IMR-90 (cell line): ENCODE measurements around the gene CYB5A. TPM values are rescaled to one million over a fixed set of nuclear protein-coding genes. Genes with fewer than 3 reads are reported as not detected.

Source experiments
- ATAC-seq: fragments of 200-7000 bp; cut with Tn5 transposase; 2 replicates; pipeline ENCODE4 v1.9.1; 2020; ENCODE audit warnings: low read depth, mild to moderate bottlenecking, moderate library complexity
- BruUV-seq: library from RNA; stranded (reverse); fragments of 400-500 nt; replicated peaks from 2 replicates; lab custom pipeline; 2021; lab: Mats Ljungman, UMichigan
- CTCF ChIA-PET: fragments of 300-600 bp; formaldehyde crosslinking; extraction: SDS; loops from one replicate; lab custom pipeline; 2021; ENCODE audit warnings: antibody characterized with exemption; lab: Yijun Ruan, JAX
- POLR2A ChIA-PET: fragments of 300-600 bp; sonication (Branson Sonifier 250); formaldehyde crosslinking; loops from one replicate; lab custom pipeline; 2022; ENCODE audit warnings: antibody characterized with exemption; ENCODE audit not compliant: unreplicated experiment; lab: Charles Lee
- DNase-seq: peaks from one replicate; pipeline ENCODE4 v3.0.0; 2013
- H2AFZ ChIP-seq: replicated peaks from 2 replicates; pipeline ENCODE3; 2013; ENCODE audit warnings: low read length, mild to moderate bottlenecking; ENCODE audit not compliant: poor library complexity
- H2AK5ac ChIP-seq: 2 replicates; pipeline ENCODE4 v1.6.1; 2013; ENCODE audit warnings: low read depth, low read length, inconsistent platforms
- H2AK9ac ChIP-seq: replicated peaks from 2 replicates; pipeline ENCODE3; 2013; ENCODE audit warnings: mild to moderate bottlenecking, low read depth, low read length, moderate library complexity; ENCODE audit not compliant: poor library complexity
- H2BK120ac ChIP-seq: 2 replicates; pipeline ENCODE4 v1.6.1; 2013; ENCODE audit warnings: low read depth, low read length, inconsistent platforms
- H2BK15ac ChIP-seq: 3 replicates; pipeline ENCODE4 v1.6.1; 2013; ENCODE audit warnings: low read depth, low read length, inconsistent platforms
- H2BK20ac ChIP-seq: 2 replicates; pipeline ENCODE4 v1.6.1; 2013; ENCODE audit warnings: low read depth, mild to moderate bottlenecking, inconsistent platforms, low read length, moderate library complexity
- H2BK5ac ChIP-seq: 2 replicates; pipeline ENCODE4 v1.6.1; 2013; ENCODE audit warnings: mild to moderate bottlenecking, low read depth, low read length, inconsistent platforms; ENCODE audit not compliant: poor library complexity, severe bottlenecking
- H3K14ac ChIP-seq: replicated peaks from 2 replicates; pipeline ENCODE4 v1.6.1; 2013; ENCODE audit warnings: low read depth, low read length, inconsistent platforms
- H3K18ac ChIP-seq: 2 replicates; pipeline ENCODE4 v1.6.1; 2013; ENCODE audit warnings: low read depth, low read length, control low read depth
- H3K23ac ChIP-seq: 2 replicates; pipeline ENCODE4 v1.6.1; 2013; ENCODE audit warnings: low read depth, low read length, inconsistent platforms
- H3K27ac ChIP-seq: 2 replicates; pipeline ENCODE4 v1.5.1; 2013; ENCODE audit warnings: mild to moderate bottlenecking, control low read depth, low read length; ENCODE audit not compliant: insufficient read depth
- H3K27me3 ChIP-seq: 2 replicates; pipeline ENCODE4 v1.6.1; 2013; ENCODE audit warnings: low read length; ENCODE audit not compliant: control insufficient read depth, insufficient read depth
- H3K36me3 ChIP-seq: 2 replicates; pipeline ENCODE4 v1.6.1; 2013; ENCODE audit warnings: low read length, mixed read lengths; ENCODE audit not compliant: control insufficient read depth, insufficient read depth
- H3K4ac ChIP-seq: 2 replicates; pipeline ENCODE4 v1.6.1; 2013; ENCODE audit warnings: low read depth, low read length, inconsistent platforms
- H3K4me1 ChIP-seq: 2 replicates; pipeline ENCODE4 v1.6.1; 2013; ENCODE audit warnings: low read length, mixed read lengths; ENCODE audit not compliant: control insufficient read depth, insufficient read depth
- H3K4me2 ChIP-seq: 2 replicates; pipeline ENCODE4 v1.6.1; 2013; ENCODE audit warnings: low read depth, mild to moderate bottlenecking, control low read depth, low read length, moderate library complexity
- H3K4me3 ChIP-seq: 2 replicates; pipeline ENCODE4 v1.5.1; 2013; ENCODE audit warnings: low read depth, mild to moderate bottlenecking, control low read depth, low read length, moderate library complexity; ENCODE audit not compliant: insufficient read depth
- H3K56ac ChIP-seq: 2 replicates; pipeline ENCODE4 v1.6.1; 2013; ENCODE audit warnings: low read length, inconsistent platforms; ENCODE audit not compliant: insufficient read depth; ENCODE audit errors: extremely low read depth
- H3K79me1 ChIP-seq, 2 experiments: 2 replicates each; pipeline ENCODE4 v1.6.1; 2013; ENCODE audit warnings: low read length in 2 of 2, inconsistent platforms in 1 of 2, low read depth in 1 of 2
- H3K9ac ChIP-seq: 2 replicates; pipeline ENCODE4 v1.6.1; 2013; ENCODE audit warnings: low read depth, low read length, control low read depth
- H3K9me1 ChIP-seq: 2 replicates; pipeline ENCODE4 v1.6.1; 2013; ENCODE audit warnings: low read length, inconsistent platforms; ENCODE audit not compliant: insufficient read depth
- H3K9me3 ChIP-seq: 2 replicates; pipeline ENCODE4 v1.6.1; 2013; ENCODE audit warnings: low read length; ENCODE audit not compliant: control insufficient read depth, insufficient read depth
- H4K20me1 ChIP-seq: 2 replicates; pipeline ENCODE4 v1.6.1; 2013; ENCODE audit warnings: low read length, inconsistent platforms; ENCODE audit not compliant: insufficient read depth
- H4K5ac ChIP-seq: 2 replicates; pipeline ENCODE4 v1.6.1; 2013; ENCODE audit warnings: mild to moderate bottlenecking, low read depth, low read length, control low read depth
- H4K8ac ChIP-seq, 2 experiments: 2 replicates each; pipeline ENCODE4 v1.6.1; 2013; ENCODE audit warnings: low read depth in 2 of 2, low read length in 2 of 2, control low read depth in 1 of 2, inconsistent platforms in 1 of 2
- H4K91ac ChIP-seq: 2 replicates; pipeline ENCODE4 v1.6.1; 2013; ENCODE audit warnings: low read depth, low read length, inconsistent platforms; ENCODE audit not compliant: insufficient read depth
- CEBPB ChIP-seq: IDR thresholded peaks from 2 replicates; pipeline ENCODE4 v1.6.1; 2012; ENCODE audit warnings: low read depth, low read length, improper control_type of control experiment
- CHD1 ChIP-seq: IDR thresholded peaks from 2 replicates; pipeline ENCODE4 v1.6.1; 2012; ENCODE audit warnings: low read depth, low read length, improper control_type of control experiment
- FOS ChIP-seq: fragments of 150-350 bp; IDR thresholded peaks from 2 replicates; pipeline ENCODE4 v1.6.1; 2016; ENCODE audit warnings: low read depth, low read length
- MAFK ChIP-seq: IDR thresholded peaks from 2 replicates; pipeline ENCODE4 v1.6.1; 2012; ENCODE audit warnings: low read depth, low read length, improper control_type of control experiment
- MAZ ChIP-seq: IDR thresholded peaks from 2 replicates; pipeline ENCODE4 v1.6.1; 2012; ENCODE audit warnings: low read depth, mild to moderate bottlenecking, low read length, improper control_type of control experiment, moderate library complexity, borderline replicate concordance
- MXI1 ChIP-seq: IDR thresholded peaks from 2 replicates; pipeline ENCODE4 v1.6.1; 2012; ENCODE audit warnings: low read depth, mild to moderate bottlenecking, low read length, moderate library complexity, borderline replicate concordance
- NFE2L2 ChIP-seq: fragments of 150-350 bp; IDR thresholded peaks from 2 replicates; pipeline ENCODE4 v1.6.1; 2016; ENCODE audit warnings: low read depth, mild to moderate bottlenecking, low read length
- RAD21 ChIP-seq: IDR thresholded peaks from 2 replicates; pipeline ENCODE4 v1.6.1; 2012; ENCODE audit warnings: low read length, improper control_type of control experiment
- RCOR1 ChIP-seq: IDR thresholded peaks from 2 replicates; pipeline ENCODE4 v1.6.1; 2012; ENCODE audit warnings: mild to moderate bottlenecking, low read length, improper control_type of control experiment; ENCODE audit not compliant: insufficient replicate concordance
- RFX5 ChIP-seq: IDR thresholded peaks from 2 replicates; pipeline ENCODE4 v1.8.0; 2012; ENCODE audit warnings: low read depth, mild to moderate bottlenecking, low read length, moderate library complexity
- SMC3 ChIP-seq: fragments of 150-350 bp; IDR thresholded peaks from 2 replicates; pipeline ENCODE4 v1.6.1; 2016; ENCODE audit warnings: low read depth, mild to moderate bottlenecking, antibody characterized with exemption, low read length, moderate library complexity
- WGBS, 2 experiments: methylation state at CpG; one replicate each; pipeline versions ENCODE4 v1.1.5 to v1.1.7; 2013; ENCODE audit warnings: missing lambda C conversion rate in 2 of 2; ENCODE audit not compliant: insufficient read length in 1 of 2; ENCODE audit errors: extremely low coverage in 2 of 2; 5-methylcytosine and 5-hydroxymethylcytosine counted together
- dilution Hi-C: fragments of 300-500 bp; cut with HindIII; formaldehyde crosslinking; loops from one replicate; pipeline ENCODE4 v1.14.3; 2018; ENCODE audit warnings: low sequenced_read_pairs; ENCODE audit not compliant: unreplicated experiment
- in situ Hi-C: fragments of 300-500 bp; cut with MboI; formaldehyde crosslinking; loops from 3 replicates; pipeline ENCODE4 v1.14.3; 2019; ENCODE audit warnings: low sequenced_read_pairs, inconsistent platforms, mixed read lengths
- intact Hi-C: fragments of 100-400 bp; cut with micrococcal nuclease; formaldehyde crosslinking; loops from 2 replicates; pipeline ENCODE4 v1.10.0; 2022
- polyA plus RNA-seq, 3 experiments: library from polyadenylated mRNA; depleted of rRNA; stranded (reverse); fragments of >200 nt; gene quantifications; 2 replicates each; pipeline ENCODE4 v1.2.3, GENCODE V29; 2012; ENCODE audit warnings: low replicate concordance in 1 of 3
- total RNA-seq: library from RNA; depleted of rRNA; stranded (reverse); fragments of >200 nt; gene quantifications from 2 replicates; pipeline ENCODE4 v1.2.3, GENCODE V29; 2012
- TF ChIP-seq, protein P1 (sequence below): fragments of 150-350 bp; IDR thresholded peaks from 2 replicates; pipeline ENCODE4 v1.6.1; 2016; ENCODE audit warnings: low read depth, mild to moderate bottlenecking, low read length, moderate library complexity, borderline replicate concordance
- TF ChIP-seq, protein P2 (sequence below): fragments of 150-350 bp; IDR thresholded peaks from 2 replicates; pipeline ENCODE4 v1.6.1; 2017; ENCODE audit warnings: mild to moderate bottlenecking, antibody characterized with exemption, low read length, low read depth
- TF ChIP-seq, protein P3 (sequence below): conservative IDR thresholded peaks from 2 replicates; pipeline ENCODE4 v1.5.1; 2012; ENCODE audit warnings: mild to moderate bottlenecking, low read depth, low read length, improper control_type of control experiment

Gene CYB5A
- total and polyA plus RNA-seq, 2 of the 4 experiments (the other 2 are of a cell fraction): 13.4 to 47.9 TPM

DNA sequence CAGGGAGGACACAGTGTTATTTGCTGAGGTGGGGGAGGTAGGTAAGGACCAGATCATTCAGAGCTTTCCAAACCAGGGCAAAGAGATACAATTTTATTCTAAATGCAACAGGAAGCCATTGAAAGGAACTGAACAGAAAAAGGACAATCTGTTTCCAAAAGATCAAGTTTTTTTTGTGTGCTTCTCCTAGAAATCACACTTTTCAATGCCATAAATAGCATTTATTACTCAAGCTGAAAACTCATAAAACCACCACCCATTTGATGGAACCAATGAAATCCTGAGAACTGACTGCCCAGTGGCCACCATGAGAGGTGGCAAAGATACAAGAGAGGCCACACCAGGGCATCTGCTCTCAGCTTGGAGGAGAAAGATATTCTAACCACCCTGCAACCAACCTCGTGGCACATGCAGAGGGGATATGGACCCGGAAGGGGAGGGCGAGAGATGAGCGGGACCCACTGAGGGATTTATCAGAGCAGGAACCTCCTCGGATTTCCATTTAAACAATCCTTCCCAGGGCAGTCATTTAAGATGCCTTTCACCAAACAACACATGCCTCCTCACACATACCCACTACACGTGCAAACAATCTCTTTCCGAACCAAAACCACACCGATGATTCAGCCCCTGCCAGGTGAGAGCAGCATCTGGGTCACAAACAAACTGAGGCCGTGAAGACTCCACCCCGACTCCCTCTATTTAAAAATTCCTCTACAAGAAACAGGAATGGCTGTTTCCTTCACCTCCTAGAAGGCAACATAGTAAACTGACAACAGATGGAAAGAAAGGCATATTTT lies 8.8 kb downstream of the CYB5A start:
- no peak overlapping the region for H3K9ac ChIP-seq
- H3K4me2 ChIP-seq: no peak overlapping the region
- H3K18ac ChIP-seq: no peak overlapping the region
- no peak overlapping the region for H3K27ac ChIP-seq
- CTCF ChIA-PET: no interaction called here
- in situ Hi-C loops: no loop called here
- H2BK20ac ChIP-seq: no peak overlapping the region
- DNase-seq (no peak), ATAC-seq (no peak)
- 0 out of 2 replicates have a peak overlapping the region, but pooled peaks have one; percentile 25 for H3K14ac ChIP-seq
- intact Hi-C loops: no loop called here
- H3K27me3 ChIP-seq: no peaks in the 10 kb centered on the region
- no peak overlapping the region for H3K4me3 ChIP-seq
- no peaks in the 10 kb centered on the region for H3K9me3 ChIP-seq
- H4K20me1 ChIP-seq: peaks cover 6% of the 10 kb centered on the region; the same call in 1 of the 2 replicates
- H3K23ac ChIP-seq: peak overlapping the region; percentile 30; the same call in 1 of the 2 replicates
- H3K56ac ChIP-seq: no peak overlapping the region
- dilution Hi-C loops: no loop called here
- no peak overlapping the region for H2BK5ac ChIP-seq
- POLR2A ChIA-PET: no interaction called here
- H3K9me1 ChIP-seq: peaks cover 13% of the 10 kb centered on the region
- H2BK120ac ChIP-seq: no peak overlapping the region
- WGBS, 2 experiments: 60% methylated on average over 1 of the region's 10 CpGs; no CpG with 5 or more reads in 1 of the 2 experiments
- no peak overlapping the region for H2AFZ ChIP-seq
- H4K91ac ChIP-seq: no peak overlapping the region
- H3K79me1 ChIP-seq: peaks cover 12 to 55% of the 10 kb centered on the region in 2 experiments
- no peaks in the 10 kb centered on the region for H3K36me3 ChIP-seq
- H2AK5ac ChIP-seq: no peak overlapping the region
- H2BK15ac ChIP-seq: no peak overlapping the region
- H3K4ac ChIP-seq: no peak overlapping the region
- BruUV-seq: no TSS peak
- no peak overlapping the region for H2AK9ac ChIP-seq
- peaks cover 11% of the 10 kb centered on the region for H3K4me1 ChIP-seq
- H4K8ac ChIP-seq: no peak overlapping the region
- H4K5ac ChIP-seq: no peak overlapping the region
- TF ChIP-seq FOS (no peak), MAZ (no peak), MXI1 (no peak), MAFK (no peak), SMC3 (no peak), CHD1 (no peak), RCOR1 (no peak), RAD21 (no peak), CEBPB (no peak), NFE2L2 (no peak), RFX5 (no peak)
- TF ChIP-seq, protein P1, sequence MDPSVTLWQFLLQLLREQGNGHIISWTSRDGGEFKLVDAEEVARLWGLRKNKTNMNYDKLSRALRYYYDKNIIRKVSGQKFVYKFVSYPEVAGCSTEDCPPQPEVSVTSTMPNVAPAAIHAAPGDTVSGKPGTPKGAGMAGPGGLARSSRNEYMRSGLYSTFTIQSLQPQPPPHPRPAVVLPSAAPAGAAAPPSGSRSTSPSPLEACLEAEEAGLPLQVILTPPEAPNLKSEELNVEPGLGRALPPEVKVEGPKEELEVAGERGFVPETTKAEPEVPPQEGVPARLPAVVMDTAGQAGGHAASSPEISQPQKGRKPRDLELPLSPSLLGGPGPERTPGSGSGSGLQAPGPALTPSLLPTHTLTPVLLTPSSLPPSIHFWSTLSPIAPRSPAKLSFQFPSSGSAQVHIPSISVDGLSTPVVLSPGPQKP: no peak
- TF ChIP-seq, protein P2, sequence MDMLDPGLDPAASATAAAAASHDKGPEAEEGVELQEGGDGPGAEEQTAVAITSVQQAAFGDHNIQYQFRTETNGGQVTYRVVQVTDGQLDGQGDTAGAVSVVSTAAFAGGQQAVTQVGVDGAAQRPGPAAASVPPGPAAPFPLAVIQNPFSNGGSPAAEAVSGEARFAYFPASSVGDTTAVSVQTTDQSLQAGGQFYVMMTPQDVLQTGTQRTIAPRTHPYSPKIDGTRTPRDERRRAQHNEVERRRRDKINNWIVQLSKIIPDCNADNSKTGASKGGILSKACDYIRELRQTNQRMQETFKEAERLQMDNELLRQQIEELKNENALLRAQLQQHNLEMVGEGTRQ: no peak
- TF ChIP-seq, protein P3, sequence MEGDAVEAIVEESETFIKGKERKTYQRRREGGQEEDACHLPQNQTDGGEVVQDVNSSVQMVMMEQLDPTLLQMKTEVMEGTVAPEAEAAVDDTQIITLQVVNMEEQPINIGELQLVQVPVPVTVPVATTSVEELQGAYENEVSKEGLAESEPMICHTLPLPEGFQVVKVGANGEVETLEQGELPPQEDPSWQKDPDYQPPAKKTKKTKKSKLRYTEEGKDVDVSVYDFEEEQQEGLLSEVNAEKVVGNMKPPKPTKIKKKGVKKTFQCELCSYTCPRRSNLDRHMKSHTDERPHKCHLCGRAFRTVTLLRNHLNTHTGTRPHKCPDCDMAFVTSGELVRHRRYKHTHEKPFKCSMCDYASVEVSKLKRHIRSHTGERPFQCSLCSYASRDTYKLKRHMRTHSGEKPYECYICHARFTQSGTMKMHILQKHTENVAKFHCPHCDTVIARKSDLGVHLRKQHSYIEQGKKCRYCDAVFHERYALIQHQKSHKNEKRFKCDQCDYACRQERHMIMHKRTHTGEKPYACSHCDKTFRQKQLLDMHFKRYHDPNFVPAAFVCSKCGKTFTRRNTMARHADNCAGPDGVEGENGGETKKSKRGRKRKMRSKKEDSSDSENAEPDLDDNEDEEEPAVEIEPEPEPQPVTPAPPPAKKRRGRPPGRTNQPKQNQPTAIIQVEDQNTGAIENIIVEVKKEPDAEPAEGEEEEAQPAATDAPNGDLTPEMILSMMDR: no peak
